GM19467 (cell line): ENCODE results near the gene FAM171A1.
"Not testable (repeated sequence)": the region's sequence is repeated elsewhere in the genome, so short reads cannot be mapped to it uniquely, and the experiment has no call there.

Experiments
- ATAC-seq: cut with Tn5 transposase; IDR thresholded peaks from one replicate; pipeline ENCODE4 v1.9.1; 2021; ENCODE audit warnings: mild to moderate bottlenecking, moderate library complexity; ENCODE audit not compliant: unreplicated experiment

The FAM171A1 gene

DNA sequence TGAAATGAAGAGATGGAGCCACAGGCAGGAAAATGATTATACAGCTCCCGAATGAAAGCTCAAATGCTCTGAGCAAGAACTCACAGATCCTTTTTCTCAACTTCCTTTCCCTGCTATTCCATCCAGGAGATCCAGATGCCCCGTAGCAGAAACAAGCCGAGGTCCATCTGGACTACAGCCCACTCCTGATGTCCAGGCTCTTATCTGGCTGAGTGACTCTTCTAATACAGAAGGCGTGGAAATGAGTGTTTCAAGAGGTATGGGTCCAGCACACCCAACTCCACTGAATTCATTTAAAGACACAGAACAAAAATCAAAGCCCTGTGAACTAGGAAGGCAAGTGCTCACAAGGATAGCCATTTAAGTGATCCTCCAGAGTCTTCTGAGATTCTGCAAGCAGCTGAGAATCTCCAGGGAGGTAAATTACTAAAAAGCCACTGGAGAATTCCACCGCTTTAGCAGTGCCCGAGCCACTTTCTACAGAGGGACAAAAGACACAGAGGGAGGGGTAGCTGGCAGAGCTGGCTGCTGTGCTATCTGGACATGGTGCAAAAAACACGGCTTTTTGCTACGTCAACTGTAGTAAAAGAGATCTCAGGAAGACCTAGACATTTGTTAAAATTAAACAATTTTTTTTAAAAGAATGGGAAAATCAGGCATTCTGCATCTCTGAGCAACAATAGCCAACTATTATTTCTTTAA lies 24.5 kb downstream of the FAM171A1 start:
- no peak for ATAC-seq

- ATAC-seq: no peak
These were observed 25.6 kb downstream of the FAM171A1 start for GRCh38 chr10:15345450-15345849.

DNA sequence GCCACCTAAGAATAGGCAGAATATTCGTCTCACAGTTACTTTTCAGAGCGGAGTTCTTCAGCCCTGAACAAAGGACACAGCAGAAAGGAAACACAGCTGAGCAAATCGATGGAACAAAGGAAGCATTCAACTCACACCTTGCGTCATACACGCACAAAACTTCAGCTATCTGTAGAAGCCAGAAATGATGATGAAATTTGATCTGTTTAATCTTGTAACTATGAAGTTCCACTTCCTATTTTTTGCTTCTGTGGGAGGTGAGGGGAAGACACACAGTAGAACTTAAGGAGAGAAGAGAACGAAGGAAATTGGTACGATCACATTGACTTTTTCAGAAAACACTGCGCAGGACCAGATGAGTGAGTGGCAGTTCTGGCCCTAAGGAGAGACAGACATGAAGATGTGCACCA lies 26.2 kb downstream of the FAM171A1 start:
- no peak for ATAC-seq

DNA sequence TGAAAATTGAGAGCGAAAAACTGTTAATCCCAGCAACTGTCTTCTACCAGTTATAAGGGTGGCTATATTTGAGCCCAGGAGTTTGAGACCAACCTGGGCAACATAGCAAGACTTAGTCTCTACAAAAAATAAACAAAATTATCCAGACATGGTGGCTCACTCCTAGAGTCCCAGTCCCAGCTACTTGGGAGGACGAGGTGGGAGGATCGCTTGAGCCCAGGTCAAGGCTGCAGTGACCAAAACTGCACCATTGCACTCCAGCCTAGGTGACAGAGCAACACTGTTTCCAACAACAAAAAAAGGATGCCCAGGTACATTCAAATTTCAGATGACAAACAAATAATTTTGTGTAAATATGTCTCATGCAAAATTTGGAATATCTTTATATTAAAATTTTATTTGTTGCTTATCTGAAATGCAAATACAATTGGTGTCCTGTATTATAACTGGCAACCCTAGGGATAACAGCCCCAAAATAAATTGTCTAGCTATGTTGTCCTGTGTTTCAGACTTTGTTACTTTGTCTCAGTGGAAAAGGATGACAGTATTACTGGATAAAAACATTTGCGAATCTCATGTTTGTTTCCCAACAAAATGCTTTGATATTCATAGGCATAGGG lies 26.7 kb downstream of the FAM171A1 start:
- no peak for ATAC-seq

DNA sequence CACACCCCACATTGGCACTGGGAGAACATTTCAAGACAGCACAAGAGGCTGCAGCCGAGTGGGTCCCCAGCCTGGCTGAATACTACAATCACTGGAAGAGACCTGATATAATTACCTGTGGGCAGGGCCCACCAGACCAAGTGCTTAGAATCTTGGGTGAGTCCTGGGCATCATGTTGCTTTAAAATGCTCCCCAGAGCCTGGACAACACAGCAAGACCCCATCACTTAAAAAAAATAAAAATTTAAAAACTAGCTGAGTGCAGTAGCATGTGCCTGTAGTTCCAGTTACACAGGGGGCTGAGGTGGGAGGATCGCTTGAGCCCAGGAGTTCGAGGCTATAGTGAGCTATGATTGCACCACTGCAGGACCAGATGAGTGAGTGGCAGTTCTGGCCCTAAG lies 28.1 kb downstream of the FAM171A1 start:
- no peak for ATAC-seq

DNA sequence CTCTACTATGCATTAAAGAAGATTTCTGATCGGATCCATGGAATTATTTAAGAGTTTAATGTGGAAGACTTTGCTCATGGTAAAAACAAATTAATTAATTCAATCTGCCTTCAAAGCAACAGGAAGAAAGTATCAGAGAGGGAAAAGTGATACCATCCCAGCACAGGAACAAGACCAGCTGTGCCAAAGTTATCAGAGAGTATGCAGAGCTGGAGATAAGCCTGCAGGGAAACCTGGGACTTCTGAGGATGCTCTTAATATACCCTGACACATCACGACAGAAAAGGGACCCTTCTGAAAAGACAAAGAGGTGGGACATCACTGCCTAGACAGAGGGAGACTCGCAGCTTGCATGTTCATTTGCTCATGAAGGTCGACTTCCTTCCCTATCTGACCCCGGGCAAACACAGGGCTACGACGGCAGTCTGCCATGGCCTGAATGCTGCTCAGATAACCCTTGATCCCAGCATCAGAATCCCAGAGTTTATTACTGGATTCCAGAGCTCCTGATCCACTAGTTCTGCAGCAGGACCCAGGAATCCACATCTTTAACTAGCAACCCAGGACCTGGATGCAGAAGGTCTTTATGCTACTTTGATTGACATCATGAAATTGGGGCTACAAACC lies 29.5 kb downstream of the FAM171A1 start:
- no peak for ATAC-seq

DNA sequence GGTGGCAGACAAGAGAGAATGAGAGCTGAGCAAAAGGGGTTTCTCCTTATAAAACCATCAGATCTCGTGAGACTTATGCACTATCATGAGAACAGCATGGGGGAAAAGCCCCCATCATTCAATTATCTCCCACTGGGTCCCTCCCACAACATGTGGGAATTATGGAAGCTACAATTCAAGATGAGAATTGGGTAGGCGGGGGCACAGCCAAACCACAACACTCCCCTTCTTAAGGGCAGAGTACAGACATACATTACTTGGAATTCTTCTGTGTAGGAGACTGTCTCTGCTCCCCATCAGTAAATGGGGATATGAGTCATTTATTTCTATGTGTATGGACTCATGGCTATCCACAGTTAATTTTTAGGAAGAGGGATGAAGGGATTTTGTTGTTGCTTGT lies 31.2 kb downstream of the FAM171A1 start:
- ATAC-seq: no peak

- ATAC-seq: not testable (repeated sequence)
These were observed 33.6 kb downstream of the FAM171A1 start for GRCh38 chr10:15337441-15337923.

- ATAC-seq: no peak
These were observed 34.9 kb downstream of the FAM171A1 start for GRCh38 chr10:15336211-15336610.

DNA sequence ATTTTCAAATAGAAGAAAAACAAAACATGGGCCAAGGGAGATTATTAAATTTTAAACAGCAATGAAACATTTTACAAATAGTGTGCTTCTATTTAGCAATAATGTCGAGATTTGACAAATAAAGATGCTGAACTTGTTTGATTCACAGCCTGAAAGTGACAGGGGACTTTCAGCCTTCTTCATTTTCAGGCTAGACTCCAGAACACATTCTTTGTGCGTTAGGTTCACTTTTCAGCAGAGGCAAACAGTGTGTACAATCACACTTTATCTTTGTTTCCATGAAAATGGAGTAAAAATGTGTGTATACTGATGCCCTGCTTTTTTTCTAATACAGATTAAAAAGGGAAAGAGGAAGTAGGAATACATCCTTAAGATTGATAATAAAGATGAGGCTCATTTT lies 35.6 kb downstream of the FAM171A1 start:
- no peak for ATAC-seq

DNA sequence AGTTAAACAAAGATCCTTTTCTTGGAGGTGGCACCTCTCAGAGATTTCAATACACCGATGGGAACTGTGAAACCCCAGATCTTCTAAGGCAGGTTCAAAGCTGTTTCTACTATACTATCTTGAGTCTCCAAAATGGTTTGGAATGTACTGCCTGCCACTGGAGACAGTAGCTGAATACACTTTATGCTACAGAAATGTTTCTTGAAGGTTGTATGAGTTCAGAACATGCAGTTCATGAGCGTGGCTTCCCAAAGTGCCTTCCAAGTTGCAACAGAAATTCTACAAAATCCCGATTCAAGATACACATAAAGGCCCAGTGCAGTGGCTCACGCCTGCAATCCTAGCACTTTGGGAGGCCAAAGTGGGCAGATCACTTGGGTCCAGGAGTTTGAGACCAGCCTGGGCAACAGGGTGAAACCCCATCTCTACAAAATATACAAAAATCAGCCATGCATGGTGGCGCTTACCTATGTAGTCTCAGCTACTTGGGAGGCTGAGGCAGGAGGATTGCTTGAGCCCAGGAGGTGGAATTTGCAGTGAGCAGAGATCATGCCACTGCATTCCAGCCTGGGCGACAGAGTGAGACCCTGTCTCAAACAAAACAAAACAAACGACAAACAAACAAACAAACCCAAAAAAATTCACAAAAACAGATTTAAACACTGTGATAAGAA lies 36.3 kb downstream of the FAM171A1 start:
- no peak for ATAC-seq

DNA sequence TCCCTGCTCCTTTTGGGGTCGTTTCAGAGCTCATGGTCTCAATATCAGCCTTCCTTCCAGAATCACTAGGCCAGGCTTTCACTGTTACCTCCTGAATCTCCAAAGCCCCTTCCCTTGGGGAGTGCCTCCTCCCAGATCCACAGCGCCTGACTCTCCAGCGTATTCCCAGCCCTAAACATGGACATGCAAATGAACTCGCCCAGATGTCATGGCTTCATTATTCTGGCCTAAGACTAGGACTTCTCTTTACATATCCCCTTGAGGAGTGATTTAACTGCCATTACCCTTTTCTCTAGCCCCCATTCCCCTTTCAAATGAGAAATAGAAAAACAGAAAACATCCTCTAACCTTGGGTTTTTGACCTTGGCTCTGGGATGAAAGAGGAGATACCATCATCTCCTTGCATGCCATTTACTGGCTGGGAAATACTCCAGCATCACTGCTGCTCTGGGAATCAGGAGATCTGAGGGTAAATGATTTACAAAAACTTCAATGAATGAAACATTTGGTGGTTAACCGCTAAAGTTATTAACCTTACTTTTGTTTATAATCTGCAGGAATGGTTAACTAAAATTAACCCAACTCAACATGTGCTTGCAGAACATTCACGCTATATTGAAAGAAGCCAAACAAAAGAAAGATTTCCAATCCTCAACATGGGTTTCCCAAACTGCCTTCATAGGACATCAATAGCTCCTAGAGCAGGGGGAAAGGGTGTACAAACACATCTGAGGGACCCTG lies 37.0 kb downstream of the FAM171A1 start:
- no peak for ATAC-seq

GRCh38 chr10:15333181-15333580 lies 37.9 kb downstream of the FAM171A1 start:
- not testable (repeated sequence) for ATAC-seq

- no peak for ATAC-seq
These were observed 39.6 kb downstream of the FAM171A1 start for GRCh38 chr10:15331461-15331860.

DNA sequence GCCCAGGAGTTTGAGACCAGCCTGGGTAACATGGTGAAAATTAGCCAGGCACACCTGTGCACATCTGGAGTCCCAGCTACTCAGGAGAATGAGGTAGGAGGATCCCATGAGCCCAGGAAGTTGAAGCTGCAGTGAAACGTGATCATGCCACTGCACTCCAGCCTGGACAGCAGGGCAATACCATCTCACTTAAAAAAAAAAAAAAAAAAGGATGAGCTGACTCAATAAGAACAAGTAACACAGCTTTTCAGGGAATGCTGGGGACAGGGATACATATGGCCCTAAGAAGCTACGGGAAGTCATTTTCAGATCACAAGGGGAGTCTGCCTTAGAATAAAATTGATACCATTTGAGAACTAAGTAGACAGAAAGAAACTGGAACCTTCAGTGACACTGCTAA lies 41.7 kb downstream of the FAM171A1 start:
- no peak for ATAC-seq

DNA sequence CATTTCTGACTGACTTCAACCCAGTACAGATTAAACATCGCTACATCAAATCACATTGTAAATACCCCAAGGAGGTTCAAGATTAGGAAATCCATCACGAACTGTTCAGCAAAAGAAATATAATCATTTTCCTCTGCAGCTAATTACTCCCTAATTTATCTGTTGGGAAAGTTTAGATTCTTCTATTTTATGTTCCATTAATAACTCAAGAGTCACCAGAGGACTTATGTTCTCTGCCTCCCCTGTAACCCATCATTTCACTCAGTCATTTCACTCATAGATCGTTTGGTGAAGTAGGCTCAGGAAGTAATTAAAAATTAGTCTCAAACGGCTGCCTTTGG lies 45.2 kb downstream of the FAM171A1 start:
- no peak for ATAC-seq

DNA sequence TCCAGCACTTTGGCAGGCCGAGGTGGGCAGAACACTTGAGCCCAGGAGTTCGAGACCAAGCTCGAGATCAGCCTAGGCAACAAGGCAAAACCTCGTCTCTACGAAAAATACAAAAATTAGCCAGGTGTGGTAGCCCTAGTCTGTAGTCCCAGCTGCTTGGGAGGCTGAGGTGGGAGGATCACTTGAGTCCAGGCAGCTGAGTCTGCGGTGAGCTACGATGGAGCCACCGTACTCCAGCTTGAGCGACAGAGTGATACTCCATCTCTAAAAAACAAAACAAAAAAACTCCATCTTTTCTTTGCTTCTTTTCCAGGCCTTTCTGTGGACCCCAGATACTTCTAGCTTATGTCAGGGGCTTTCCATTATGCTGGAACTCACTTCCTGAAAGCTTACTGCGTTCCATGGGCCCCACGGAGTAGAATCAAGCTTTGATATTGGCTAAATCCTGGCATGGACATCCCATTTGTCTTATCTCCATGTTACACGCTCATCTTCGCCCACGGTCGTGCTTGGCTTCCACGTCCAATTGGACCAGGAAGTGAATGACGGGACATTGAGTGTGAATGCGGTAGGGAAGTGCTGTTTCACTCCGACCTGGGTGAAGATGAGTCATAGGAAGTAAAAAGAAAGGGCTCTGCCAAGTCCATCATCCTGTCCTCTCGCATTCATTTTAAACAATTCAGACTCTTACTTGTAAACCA lies 45.7 kb downstream of the FAM171A1 start:
- no peak for ATAC-seq

- ATAC-seq: no peak
These were observed 46.5 kb downstream of the FAM171A1 start for GRCh38 chr10:15324611-15325010.

GRCh38 chr10:15324113-15324512 lies 47.0 kb downstream of the FAM171A1 start:
- no peak for ATAC-seq

DNA sequence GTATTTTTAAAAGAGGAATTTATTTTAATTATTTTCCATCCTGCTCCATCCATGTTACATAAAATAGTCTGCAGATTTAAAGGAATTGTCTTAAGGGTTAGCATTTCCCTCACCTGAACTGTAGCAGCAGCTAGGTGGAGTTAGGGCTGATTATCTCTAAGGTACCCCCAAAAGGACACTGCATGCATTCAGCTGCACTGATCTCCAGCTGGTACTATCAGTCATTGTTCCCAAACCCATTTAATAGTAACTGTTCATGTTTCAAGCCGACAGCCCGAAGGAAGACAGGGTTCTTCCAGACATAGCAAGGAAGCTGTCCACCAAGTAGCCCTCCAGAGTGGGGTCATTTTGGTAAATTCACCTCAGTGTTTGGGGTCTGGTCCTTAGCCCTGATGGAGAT lies 48.7 kb downstream of the FAM171A1 start:
- ATAC-seq: no peak
